GM18502 (cell line): Measurements from ENCODE around the gene TRHDE.

Experiments used
- ATAC-seq: cut with Tn5 transposase; IDR thresholded peaks from one replicate; pipeline ENCODE4 v1.9.1; 2021; ENCODE audit warnings: mild to moderate bottlenecking; ENCODE audit not compliant: unreplicated experiment, poor library complexity

TRHDE gene

GRCh38 chr12:72272091-72272661 lies at the start of gene TRHDE:
Gene TRHDE (plus strand): TSS chr12:72272370. CDS start chr12:72272644, 274 bp downstream.
- ATAC-seq = no peak

- ATAC-seq = no peak
Observed at GRCh38 chr12:72226510-72226909, 45.7 kb upstream of the TRHDE start.

- ATAC-seq = no peak
Observed at GRCh38 chr12:72228424-72228823, 43.7 kb upstream of the TRHDE start.

- ATAC-seq = no peak
Observed at GRCh38 chr12:72230589-72230988, 41.6 kb upstream of the TRHDE start.

- ATAC-seq = no peak
Observed at GRCh38 chr12:72234886-72235285, 37.3 kb upstream of the TRHDE start.

GRCh38 chr12:72236071-72236705 lies 36.0 kb upstream of the TRHDE start:
- ATAC-seq = no peak

- ATAC-seq = no peak
Observed at GRCh38 chr12:72241552-72241951, 30.6 kb upstream of the TRHDE start.

- no peak for ATAC-seq
Observed at GRCh38 chr12:72242946-72243345, 29.2 kb upstream of the TRHDE start.

GRCh38 chr12:72246370-72246769 lies 25.8 kb upstream of the TRHDE start:
- ATAC-seq = no peak

GRCh38 chr12:72250346-72250745 lies 21.8 kb upstream of the TRHDE start:
- ATAC-seq = no peak

GRCh38 chr12:72256725-72257124 lies 15.4 kb upstream of the TRHDE start:
- ATAC-seq = no peak

- ATAC-seq = no peak
Observed at GRCh38 chr12:72261885-72262284, 10.3 kb upstream of the TRHDE start.

- no peak for ATAC-seq
Observed at GRCh38 chr12:72264548-72265175, 7.5 kb upstream of the TRHDE start.

- no peak for ATAC-seq
Observed at GRCh38 chr12:72267974-72268373, 4.2 kb upstream of the TRHDE start.

GRCh38 chr12:72268386-72268785 lies 3.8 kb upstream of the TRHDE start:
- no peak for ATAC-seq

GRCh38 chr12:72269491-72269890 lies 2.7 kb upstream of the TRHDE start:
- no peak for ATAC-seq

GRCh38 chr12:72270246-72270645 lies 1.9 kb upstream of the TRHDE start:
- ATAC-seq = no peak

- no peak for ATAC-seq
Observed at GRCh38 chr12:72270961-72271360, 1.2 kb upstream of the TRHDE start.

- ATAC-seq = no peak
Observed at GRCh38 chr12:72271451-72272090, 599 bp upstream of the TRHDE start.

- no peak for ATAC-seq
Observed at GRCh38 chr12:72272731-72273498, 745 bp downstream of the TRHDE start.

GRCh38 chr12:72273499-72273837 lies 1.3 kb downstream of the TRHDE start:
- no peak for ATAC-seq
